GM18858 (cell line): ENCODE measurements around the gene WDR4.
"Not testable (repeated sequence)": the region's sequence is repeated elsewhere in the genome, so short reads cannot be mapped to it uniquely, and the experiment has no call there.

Experiments used
- ATAC-seq: cut with Tn5 transposase; IDR thresholded peaks from one replicate; pipeline ENCODE4 v1.9.1; 2021; ENCODE audit not compliant: unreplicated experiment

The WDR4 gene, protein sequence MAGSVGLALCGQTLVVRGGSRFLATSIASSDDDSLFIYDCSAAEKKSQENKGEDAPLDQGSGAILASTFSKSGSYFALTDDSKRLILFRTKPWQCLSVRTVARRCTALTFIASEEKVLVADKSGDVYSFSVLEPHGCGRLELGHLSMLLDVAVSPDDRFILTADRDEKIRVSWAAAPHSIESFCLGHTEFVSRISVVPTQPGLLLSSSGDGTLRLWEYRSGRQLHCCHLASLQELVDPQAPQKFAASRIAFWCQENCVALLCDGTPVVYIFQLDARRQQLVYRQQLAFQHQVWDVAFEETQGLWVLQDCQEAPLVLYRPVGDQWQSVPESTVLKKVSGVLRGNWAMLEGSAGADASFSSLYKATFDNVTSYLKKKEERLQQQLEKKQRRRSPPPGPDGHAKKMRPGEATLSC

DNA sequence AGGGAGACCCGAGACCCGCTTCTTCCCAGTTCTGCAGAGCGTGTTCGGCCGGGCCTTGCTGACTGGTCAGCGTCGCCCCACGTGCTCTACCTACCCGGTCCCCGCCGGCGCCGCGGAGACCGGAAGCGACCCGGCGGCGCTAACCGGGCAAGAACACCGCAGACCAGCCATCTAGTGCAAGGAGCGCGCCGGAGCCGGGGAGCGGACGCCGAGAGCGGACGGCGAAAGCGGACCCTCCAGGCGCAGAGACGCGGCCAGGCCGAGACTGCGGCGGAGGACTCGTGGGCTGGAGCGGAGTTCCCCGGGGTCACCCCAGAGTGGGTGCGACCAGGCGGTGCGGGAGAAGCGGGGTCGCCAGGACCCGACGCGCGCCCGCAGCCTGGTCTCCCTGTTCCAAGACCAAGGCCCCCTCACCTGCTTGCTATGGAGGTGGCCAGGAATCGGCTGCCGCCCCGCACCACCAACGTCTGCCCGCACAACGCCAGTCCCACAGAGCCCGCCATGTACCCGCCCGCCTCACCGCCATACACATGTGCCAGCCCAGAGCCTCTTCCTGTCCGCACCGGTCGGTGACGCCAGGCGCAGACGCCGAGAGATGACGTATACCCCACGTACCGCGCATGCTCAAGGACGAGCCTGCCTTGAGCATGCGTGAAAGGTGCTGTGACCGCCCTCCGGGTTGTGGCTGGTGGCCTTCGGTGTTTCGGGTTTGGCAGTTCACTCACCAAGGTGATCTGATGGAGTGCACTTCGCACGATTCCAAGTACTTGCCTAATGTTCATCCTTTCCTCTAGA, at the start of gene WDR4:
Gene WDR4 (minus strand): TSS at position 547 of the 795 bp plus-strand sequence. CDS start 44 bp downstream, at position 503.
- peak; percentile 72 for ATAC-seq

DNA sequence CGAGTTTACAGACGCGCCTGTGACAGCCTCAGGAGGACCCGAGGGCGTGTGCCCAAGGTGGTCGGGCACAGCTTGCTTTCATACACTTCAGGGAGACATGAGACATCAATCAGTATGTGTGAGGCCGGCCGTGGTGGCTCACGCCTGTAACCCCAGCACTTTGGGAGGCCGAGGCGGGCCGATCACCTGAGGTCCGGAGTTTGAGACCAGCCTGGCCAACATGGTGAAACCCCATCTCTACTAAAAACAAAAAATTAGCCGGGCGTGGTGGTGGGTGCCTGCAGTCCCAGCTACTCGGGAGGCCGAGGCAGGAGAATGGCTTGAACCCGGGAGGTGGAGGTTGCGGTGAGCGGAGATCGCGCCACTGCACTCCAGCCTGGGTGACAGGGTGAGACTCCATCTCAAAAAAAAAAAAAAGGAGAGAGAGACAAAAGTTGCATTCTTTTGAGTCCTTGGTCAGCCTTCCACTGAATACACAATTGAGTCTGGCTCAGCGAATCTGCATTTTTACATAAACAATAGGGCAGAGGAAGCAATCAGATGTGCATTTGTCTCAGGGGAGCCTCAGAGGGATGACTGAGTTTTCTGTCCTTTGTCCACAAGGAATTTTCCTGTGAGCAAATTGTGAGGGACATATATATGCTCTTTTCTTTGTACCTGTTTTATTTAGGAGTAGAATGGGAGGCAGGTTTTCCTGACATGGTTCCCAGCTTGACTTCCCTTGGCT, 48.3 kb upstream of the WDR4 start:
- ATAC-seq, result not testable (repeated sequence)

DNA sequence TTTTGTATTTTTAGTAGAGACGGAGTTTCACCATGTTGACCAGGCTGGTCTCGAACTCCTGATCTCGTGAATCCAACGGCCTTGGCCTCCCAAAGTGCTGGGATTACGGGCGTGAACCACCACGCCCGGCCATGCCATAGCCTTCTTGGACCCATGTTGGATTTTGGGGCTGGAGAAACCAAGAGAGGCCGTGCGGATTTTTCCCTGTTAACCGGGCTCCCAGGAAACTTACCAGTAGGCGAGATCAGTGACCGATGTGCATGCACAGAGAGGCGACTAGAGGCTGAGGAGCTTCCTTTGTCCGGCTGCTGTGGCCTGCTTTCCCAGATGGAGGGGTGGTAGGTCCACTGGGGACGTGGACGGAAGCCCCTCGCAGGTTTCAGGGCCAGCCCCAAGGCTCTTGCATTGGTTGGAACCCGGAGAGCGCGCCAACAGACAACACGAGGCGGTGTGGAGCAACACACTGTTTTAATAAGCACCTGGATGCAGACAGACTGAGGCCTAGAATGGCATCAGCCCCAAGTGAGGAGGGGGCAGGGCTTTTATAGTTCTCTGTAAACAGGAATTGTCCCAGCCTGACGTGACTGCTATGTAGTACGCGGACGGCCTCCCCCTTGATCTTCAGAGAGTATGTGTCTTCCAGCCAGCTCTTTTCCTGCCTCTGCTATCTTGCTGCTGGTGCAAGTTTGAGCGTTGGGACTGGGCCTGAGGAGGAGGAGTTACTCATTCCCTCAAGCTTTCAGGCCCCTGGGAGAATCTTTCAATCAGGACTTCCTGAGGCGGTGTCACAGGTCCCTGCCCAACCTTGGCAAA, 46.0 kb upstream of the WDR4 start, which contains the start of gene ERVH48-1:
Gene ERVH48-1 (minus strand): TSS at position 517 of the 813 bp plus-strand sequence. CDS start 6,624 bp downstream, outside the sequence.
- no peak for ATAC-seq

DNA sequence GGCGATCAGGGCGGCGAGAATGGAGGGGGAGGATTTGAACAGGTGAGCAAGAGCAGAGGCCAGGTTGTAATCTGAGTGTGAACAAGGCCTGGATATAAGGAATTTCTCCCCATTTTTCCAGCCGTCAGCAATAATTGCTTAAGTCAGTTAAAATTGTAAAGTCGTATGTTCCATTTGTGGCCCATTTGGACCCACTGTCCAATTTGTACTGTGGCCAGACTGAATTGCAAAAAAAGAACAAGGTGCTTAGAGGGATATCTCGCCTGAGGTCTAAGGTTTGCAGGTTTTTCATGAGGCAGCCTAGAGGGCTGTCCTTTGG, 45.1 kb upstream of the WDR4 start:
- no peak for ATAC-seq

DNA sequence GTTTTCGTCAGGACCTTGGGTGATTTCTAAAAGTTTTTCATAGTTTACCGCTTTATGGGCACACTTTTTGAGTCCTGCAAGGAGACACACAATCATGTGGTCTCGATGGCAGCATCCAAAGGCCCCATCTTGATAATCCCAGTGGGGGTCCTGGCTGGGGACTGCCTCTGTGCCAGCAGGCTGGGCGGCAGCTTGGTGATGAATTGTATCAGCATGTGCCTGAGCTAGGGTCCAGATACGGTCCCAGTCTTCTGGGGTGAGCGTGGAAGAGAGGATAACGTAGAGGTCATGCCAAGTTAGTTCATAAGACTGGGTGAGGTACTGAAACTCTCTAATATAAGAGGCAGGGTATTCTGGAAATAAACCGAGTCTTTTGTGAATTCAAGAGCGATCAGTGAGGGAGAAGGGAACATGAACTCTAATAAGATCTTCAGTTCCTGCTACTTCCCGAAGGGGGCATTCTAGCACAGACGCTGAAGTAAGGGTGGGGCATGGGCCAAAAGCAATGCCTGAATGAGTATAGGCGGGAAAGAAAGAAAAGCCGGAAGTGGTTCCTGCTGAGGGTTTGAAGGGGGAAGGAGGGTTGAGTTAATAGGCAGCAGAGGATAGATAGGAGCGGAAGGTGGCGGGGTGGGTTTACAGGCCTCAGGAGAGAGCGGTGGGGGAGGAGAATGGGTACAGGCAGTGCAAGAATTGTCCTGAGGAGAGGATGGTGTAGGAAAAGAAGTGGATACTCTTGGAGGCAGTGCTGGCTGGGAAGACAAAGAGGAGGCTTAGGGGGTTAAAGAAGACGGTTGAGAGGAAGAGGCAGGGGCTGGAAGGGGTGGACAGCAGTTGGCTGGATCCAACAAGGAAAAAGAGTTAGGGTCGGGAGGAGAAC, 44.5 kb upstream of the WDR4 start:
- no peak for ATAC-seq

DNA sequence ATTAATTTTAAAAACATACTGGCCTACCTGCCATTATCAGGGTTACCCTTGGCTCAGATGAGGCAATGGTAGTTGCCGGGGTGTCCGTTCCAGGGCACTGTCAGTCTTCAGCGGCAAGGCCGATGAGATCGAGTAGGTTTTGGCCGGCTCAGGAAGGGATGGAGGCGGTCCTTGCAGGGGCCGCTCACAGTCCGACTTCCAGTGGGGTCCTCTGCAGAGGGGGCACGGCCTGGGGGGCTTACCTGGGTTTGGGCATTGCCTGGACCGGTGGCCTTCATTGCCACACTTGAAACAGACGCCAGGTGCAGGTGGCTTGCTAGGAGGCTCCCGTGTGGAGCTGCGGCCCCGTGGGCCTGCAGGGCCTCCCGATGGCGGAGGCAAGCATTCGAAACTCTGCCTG, 43.6 kb upstream of the WDR4 start:
- no peak for ATAC-seq

DNA sequence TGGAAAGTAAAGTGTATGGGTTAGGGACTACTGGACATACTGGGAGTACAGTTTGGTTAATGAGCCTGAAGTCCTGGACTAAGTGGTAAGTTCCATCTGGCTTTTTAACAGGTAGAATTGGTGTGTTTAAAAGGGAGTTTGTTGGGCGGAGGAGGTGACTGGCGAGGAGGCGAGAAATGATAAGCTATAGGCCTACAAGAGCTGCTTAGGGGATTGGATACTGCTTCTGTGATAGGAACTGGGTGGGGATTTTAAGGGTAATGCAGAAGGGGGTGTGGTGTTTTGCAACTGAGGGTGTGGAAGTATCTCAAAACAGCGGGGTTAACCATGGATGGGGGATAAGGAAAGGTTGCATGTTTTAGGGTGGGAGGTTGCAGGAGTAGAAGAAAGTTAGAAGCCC, 42.6 kb upstream of the WDR4 start:
- no peak for ATAC-seq

DNA sequence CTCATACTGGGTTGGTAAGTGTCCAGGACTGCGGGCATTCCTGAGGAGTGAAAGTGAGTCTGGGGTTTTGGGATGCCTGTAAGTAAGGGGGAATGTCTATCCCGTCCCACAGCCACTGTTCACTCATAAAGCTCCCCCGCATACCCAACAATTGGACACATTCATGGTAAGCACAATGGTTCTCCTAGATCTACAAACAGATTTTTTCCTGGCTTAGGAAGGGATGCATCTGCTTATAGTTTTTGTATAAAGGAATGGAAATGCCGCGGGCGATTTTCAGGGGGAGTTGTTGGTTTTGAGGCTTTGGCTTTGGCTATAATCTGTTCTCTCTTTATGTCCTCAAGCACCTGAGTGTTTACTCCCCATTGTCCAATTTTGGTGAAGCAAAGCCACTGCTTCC, 39.0 kb upstream of the WDR4 start:
- no peak for ATAC-seq

DNA sequence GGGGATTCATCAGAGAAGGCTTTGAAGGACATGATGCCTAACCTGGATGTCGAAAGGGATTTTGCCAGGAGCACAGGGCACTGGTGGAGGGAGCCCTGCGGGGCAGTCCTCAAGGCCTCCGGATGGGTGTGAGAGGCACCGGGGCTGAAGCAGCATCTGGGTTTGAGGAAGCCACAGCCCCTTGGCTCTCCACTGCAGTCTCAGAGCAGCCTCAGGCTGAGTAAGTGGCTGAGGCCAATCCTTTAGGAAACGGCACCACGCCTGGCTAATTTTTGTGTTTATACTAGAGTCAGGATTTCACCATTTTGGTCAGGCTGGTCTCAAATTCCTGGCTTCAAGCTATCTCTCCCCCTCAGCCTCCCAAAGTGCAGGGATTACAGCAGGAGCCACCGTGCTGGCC, 34.1 kb upstream of the WDR4 start:
- ATAC-seq, result no peak

DNA sequence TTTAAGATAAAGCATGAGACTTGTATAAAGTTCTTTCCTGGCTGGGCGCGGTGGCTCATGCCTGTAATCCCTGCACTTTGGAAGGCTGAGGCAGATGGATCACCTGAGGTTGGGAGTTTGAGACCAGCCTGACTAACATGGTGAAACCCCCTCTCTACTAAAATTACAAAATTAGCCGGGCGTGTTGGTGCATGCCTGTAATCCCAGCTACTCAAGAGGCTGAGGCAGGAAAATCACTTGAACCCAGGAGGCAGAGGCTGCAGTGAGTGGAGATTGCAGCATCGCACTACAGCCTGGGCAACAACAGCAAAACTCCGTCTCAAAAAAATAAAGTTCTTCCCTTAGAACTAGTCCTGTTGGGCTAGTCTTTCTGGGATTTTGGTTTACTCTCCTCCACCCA, 32.6 kb upstream of the WDR4 start:
- not testable (repeated sequence) for ATAC-seq

DNA sequence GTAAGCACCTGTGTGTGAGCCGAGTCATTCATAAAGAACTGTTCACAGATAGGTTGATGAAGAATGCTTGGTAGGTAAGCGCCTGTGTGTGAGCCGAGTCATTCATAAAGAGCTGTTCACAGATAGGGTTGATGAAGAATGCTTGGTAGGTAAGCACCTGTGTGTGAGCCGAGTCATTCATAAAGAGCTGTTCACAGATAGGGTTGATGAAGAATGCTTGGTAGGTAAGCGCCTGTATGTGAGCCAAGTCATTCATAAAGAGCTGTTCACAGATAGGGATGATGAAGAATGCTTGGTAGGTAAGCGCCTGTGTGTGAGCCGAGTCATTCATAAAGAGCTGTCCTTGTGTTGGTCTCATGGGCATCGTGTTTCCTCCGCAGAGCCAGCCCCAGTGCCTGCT, 29.1 kb upstream of the WDR4 start:
- not testable (repeated sequence) for ATAC-seq

DNA sequence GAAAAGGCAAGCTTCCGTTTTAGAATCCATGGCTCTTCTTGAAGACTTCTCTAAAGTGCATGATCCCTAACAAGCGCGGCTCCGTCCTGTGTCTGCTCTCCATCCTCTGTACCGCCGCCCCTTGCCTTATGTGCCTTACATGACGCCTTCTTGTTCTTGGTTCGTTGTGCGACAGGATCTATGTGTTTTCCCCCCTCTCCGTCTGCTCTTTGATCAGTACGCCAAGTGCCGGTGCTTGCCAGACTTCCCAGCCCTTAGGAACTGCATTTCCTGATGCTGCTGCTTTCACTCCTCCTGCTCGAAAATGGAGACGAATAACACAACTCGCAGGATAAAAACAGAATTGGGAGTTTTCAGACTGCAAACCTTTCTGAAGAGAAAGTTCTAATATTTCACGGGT, 26.9 kb upstream of the WDR4 start:
- no peak for ATAC-seq

DNA sequence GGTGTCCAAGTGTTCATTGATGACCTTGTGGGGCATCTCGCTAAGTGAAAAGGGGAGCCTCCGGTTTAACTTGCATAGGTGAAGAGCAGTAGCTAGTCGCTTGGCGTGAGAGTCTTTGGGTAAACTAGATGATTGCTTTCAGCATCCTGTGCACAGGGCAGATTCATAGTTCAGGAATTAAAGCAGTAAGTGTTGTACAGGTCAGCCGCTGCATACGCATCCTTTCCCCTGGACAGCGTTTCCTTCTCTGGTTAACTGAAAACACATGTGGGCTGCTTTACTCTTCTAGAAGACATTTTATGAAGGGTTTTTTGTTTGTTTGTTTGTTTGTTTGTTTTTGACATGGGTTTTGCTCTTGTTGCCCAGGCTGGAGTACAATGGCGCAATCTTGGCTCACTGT, 25.9 kb upstream of the WDR4 start:
- ATAC-seq, result no peak

DNA sequence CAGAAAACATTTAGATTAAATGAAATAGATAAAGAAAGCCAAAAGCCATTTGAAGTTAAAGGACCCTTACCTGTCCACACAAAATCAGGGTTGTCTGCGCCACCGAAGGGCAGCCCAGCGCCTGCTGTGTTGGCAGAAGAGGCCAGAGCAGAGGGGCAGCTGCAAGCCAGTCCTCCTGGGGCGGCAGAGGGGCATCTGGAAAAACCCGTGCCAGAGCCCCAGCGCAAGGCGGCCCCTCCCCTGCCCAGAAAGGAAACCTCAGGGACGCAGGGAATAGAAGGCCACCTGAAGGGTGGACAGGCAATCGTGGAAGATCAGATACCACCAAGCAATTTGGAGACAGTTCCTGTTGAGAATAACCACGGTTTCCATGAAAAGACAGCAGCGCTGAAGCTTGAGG, 24.5 kb upstream of the WDR4 start:
- no peak for ATAC-seq

DNA sequence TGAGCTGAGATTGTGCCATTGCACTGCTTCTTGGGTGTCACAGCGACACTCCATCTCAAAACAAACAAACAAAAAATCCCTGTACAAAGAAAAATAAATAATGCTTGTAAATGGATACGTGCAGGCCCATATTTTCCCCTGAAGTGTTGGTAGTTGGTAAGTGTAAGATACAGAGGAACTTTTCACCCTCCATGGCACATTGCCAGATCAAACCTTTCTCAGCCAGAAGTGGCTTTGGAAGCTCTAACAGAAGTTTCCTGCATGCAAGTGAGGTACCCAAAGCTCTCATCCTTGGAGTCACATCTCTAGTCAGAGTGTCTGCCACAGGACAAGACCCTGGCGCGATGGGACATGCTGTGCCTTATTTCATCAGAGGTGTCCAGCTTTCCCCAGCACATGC, 21.1 kb upstream of the WDR4 start:
- ATAC-seq, result no peak

DNA sequence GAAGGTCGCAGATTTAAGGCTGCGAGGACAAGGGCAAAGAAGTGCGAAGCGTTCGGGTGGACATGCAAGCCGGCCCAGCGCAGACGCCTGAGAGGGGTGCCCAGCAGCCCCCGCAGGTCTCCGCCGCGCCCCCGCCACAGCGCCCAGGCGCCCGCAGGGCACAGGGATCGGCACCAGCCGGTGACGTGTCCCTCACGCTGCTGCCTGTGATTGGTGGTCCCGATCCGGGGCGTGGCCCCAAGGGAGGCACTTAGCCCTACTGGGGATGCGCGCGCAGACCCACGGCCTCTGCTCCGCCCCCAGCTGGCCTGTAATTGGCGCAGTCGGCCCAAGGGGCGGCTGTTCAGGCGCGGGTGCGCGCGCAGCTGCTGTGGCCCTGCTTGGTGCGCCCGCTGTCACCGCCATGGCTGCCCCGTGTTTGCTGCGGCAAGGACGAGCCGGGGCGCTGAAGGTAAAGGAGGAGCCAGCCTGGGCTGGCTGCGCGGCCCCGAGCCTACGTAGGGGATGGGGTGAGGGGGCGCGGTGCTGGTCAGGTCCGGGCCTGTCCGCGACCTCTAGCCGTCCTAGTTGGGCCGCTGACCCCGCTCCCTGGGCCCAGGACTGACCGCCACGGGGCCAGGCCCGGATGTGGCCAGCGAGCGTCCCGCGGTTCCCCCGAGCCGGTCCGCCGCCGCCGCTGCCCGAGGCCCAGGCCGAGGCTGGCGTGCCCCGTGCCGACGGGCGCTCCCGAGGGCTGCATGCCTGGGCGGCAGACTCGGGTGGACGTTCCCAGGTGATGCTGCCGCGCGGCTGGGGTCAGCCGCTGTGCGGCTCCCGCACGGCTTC, 13.8 kb upstream of the WDR4 start, which contains the start of gene NDUFV3:
Gene NDUFV3 (plus strand): TSS at position 379 of the 825 bp plus-strand sequence. CDS start 25 bp downstream, at position 404.
- peak; percentile 87 for ATAC-seq

DNA sequence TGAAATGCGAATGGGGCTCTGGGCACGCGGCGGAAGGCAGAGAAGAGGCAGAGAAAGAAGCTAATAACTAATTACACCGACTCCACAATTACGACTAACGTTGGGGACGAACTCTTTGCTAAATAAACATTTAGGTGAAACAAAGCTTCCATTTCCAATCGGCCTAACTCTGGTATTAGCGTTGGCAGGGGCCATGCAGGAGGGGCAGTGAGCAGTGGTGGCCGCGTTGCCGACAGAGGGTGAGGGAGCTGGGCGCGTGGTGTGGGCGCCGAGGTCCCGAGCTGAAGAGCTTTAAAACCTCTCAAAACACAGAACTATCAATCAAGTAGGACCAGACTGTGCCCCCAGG, 13.2 kb upstream of the WDR4 start:
- ATAC-seq, result no peak

DNA sequence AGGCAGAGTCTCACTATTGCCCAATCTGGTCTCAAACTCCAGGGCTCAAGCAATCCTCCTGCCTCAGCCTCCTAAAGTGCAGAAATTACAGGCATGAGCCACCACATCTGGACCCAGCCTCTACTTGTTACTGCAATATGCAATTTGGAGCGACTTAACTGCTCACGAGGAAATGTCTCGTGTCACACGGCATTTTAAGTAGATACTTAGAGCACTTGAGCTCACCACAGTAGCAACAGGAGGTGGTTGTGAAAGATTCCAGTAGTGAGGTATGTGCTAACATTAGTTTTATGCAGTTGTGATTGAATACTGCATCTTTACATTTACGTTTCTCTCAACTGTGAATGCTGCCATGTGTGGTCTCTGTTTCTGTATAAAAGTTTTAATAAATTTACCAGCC, 8.0 kb upstream of the WDR4 start:
- ATAC-seq, result no peak

DNA sequence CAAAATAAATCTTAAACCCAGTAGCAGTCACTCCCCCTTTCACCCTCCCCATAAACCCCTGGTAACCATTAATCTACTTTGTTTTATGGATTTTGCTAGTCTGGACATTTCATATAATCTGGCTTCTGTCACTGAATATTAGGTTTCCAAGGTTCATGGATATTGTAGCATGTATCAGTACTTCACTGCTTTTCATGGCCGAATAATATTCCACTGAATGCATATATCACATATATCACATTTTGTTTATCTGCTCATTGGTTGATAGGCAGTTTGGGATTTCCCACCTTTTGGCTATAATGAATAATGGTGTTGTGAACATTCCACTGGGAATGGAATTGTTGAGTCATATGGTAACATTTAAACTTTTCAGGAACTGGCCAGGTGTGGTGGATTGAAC, 4.6 kb upstream of the WDR4 start:
- no peak for ATAC-seq
